GM18873 (cell line): Measurements from ENCODE around the gene SERPINA4.

Experiments
- ATAC-seq: cut with Tn5 transposase; IDR thresholded peaks from one replicate; pipeline ENCODE4 v1.9.1; 2021; ENCODE audit warnings: mild to moderate bottlenecking, moderate library complexity, moderate number of reproducible peaks; ENCODE audit not compliant: unreplicated experiment, low FRiP score

SERPINA4 gene

DNA sequence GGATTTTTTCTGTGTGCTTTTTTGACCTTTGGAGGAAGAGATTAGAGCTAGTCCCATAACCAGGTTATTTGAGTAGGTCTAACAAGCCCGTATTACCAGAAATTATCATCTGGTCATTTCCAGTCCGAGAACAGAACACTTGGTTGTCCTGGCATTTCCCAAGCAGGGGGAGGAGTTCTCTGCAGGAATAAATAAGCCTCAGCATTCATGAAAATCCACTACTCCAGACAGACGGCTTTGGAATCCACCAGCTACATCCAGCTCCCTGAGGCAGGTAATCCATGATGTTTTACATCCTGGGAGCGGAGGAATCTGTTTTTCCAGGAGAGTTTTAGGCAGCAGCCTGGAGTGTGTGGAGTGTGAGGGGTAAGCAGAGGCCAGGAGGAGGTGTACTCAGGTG, 50.9 kb downstream of the SERPINA4 start, which contains the start of gene SERPINA3:
Gene SERPINA3 (plus strand): TSS at position 218 of the 400 bp plus-strand sequence. CDS start 2,051 bp downstream, outside the sequence.
- no peak for ATAC-seq

DNA sequence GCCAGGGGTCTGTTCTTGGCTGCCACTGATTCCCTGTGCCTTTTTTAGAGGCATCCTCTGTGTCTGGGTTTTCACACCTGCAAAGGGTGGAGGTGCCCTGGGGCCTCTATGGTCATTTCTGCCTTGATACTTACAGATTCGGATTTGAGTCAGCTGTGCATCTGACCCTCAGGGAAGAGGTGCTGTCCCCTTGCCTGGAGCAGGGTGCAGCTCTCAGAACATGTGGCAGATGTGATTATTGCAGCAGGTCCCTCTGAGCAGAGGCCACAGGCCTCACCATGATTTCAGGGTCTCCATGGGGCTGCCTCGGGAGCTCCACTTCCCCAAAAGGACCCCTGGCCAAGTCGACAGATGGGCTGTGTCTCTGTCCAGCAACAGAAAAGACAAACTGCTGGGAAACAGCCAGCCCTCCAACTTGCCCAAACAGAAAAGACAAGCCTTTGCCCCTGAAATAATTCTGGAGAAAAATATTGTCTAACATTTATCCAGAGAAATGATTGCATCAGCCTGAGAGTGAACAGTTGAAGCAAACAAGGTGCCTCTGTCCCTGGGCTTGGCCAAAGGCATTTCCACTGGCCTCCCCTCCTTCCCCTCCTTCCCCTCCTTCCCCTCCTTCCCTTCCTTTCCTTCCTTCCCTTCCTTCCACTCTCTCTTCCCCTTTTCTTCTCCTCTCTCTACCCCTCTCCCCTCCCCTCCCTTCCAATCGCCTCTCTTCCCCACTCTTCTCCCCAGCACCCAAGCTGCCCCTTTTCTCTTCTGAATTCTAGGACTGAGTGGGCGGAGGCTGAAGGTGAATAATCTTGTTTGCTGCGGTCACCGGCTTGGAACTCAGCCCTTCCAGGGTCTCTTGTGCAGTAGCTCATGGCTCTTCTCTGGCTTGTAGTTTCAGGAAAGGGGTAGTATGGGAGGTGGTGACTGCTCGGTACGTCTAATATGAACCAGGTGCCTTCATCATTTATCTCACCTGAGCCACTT, 51.6 kb downstream of the SERPINA4 start:
- no peak for ATAC-seq

- no peak for ATAC-seq
Observed at GRCh38 chr14:94613720-94614644, 52.7 kb downstream of the SERPINA4 start.

GRCh38 chr14:94614802-94615201, 53.6 kb downstream of the SERPINA4 start:
- ATAC-seq: no peak

- ATAC-seq: no peak
Observed at GRCh38 chr14:94615254-94615653, 54.0 kb downstream of the SERPINA4 start.

DNA sequence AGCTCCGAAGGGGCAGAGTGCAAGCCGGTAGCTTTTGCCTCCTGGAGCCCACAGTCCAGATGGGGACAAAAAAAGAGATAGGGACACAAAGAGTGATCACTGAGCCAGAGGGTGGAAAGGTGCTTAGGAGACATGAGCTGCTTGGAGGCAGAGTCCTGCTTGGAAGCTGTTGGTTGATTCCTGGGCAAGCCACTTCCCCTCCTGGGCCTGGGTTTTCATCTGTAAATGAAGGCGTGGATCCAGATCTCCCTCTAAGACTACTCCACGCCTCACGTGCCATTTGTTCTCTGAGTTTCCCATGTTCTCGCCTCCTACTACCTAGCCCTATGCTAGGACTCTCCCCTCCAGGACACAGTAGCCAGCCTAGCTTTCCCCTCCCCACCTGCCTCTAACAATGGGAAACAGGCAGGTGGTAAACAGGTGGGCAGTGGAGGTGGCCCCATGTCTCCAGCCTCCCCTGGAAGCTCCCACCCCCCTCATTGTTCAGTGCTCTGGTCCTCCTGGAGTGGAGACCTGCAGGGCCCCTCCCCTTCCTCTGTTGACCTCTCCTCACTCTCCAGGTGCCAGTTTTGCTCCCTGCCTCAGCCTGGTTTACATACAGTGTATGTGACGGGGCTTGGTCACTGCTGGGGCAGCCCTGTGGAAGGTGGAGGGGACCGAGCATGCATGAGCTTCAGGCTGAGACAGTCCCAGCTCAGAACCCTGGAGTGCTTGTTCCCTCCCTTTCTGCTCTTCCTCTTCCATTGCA, 54.8 kb downstream of the SERPINA4 start:
- ATAC-seq: no peak

- ATAC-seq: no peak
Observed at GRCh38 chr14:94617366-94617941, 56.2 kb downstream of the SERPINA4 start.

- no peak for ATAC-seq
Observed at GRCh38 chr14:94617988-94618822, 57.0 kb downstream of the SERPINA4 start.

- ATAC-seq: no peak
Observed at GRCh38 chr14:94619297-94619696, 58.1 kb downstream of the SERPINA4 start.
